NOMO-1 treated with dmso at 0.1 percent for 144 hours (cell line): ENCODE measurements around the gene SEMA5A.

Experiments used
- DNase-seq: peaks from one replicate; lab custom pipeline; 2025; ENCODE audit not compliant: unreplicated experiment; lab: John Stamatoyannopoulos, UW

SEMA5A gene

DNA sequence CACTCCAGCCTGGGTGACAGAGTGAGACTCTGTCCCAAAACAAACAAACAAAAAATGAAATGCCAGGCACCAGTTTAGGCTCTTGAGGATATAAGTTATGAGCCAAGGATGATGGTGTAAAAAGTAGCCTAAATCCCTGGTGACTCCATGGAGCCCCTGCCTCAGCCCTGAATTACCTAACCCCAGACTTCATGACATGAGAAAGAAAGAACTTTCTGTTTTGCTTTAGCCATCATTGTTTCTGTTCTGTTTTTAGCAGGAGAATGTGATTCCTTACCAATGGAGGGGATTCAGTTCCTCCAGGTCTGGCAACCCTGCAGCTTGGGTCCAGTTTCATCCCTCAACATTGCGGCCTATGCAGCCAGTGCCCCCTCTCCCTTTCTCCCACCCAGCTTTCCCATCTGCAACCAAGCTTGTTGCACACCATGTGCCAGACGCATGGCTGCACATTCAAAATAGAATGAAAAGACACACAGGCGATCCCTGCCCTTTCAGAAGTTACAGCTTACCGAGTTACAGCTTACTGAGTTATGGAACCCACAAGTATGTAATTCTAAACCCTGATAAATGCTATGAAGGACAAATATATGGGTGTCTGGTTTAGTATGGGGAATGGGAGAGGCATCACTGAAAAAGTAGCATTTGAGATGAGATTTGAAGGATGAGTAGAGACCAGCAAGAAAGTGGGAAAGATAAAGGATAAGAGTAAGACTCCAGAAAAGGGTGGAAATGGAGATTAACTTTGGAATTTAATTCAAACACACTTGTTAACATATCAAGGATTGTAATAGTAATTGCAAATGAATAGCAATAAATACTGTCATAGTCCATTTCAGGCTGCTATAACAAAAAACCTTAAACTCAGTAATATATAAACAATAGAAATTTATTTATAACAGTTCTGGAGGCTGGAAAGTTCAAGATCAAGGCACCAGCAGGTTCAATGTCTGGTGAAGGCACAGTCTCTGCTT is 6.0 kb upstream of the SEMA5A start:
- DNase-seq: no peak

DNA sequence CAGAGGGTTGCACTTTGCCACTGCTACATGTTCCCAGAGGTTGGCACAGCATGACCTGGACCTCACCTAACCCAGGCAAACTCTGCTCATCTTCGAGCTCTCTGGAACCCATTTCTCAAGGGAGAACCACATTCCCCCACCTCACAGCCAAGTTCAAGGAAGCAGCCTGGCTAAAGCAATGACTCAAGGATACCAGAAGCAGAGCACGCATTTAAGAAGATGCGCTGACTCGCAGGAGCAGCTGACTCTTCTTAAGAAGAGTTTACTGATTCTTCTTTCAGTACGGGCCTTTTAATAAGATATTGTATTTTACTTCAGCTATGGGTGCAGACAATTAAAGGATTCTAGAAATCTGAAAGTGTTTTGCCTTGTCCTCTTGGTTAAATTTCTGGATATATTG is 4.1 kb upstream of the SEMA5A start:
- no peak for DNase-seq

DNA sequence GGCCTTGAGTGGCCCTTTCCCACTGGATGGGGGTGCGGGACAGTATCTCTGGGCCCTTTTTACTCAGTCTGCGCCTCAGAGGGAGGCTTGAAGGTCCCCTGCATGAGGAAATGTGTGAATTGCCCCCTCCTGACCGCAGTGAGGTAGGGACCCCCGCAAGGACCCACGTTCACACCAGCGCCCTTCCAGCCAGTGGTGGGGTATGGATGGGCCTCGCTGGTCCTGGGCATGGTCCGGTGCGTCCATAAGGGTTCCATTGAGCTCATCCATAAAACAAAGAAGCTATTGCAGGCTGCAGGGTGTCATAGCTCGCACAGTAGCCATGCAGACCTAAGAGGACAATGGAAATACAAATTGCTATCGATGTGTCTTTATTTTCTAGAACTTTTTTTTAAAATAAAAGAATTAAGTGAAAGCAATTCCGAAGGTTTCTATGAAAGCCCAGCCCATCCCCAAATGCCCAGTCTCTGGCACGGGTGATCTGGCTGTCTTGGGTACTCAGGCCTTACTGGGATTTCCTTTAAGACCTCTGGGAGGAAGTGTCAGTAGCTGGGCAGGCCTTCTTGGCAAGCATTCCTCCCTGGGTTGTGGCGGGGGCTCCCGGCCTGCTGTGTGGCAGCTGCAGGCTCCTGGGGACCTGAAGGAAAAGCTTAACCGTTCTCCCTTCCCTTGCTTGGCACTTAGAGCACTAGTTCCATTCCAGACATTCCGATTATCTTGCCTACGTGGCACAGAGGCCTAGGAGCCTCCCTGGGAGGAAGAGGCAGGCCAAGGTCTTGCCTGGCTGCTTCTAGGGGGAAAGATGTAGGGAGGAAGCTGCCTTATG is 1.5 kb upstream of the SEMA5A start:
- no peak for DNase-seq

DNA sequence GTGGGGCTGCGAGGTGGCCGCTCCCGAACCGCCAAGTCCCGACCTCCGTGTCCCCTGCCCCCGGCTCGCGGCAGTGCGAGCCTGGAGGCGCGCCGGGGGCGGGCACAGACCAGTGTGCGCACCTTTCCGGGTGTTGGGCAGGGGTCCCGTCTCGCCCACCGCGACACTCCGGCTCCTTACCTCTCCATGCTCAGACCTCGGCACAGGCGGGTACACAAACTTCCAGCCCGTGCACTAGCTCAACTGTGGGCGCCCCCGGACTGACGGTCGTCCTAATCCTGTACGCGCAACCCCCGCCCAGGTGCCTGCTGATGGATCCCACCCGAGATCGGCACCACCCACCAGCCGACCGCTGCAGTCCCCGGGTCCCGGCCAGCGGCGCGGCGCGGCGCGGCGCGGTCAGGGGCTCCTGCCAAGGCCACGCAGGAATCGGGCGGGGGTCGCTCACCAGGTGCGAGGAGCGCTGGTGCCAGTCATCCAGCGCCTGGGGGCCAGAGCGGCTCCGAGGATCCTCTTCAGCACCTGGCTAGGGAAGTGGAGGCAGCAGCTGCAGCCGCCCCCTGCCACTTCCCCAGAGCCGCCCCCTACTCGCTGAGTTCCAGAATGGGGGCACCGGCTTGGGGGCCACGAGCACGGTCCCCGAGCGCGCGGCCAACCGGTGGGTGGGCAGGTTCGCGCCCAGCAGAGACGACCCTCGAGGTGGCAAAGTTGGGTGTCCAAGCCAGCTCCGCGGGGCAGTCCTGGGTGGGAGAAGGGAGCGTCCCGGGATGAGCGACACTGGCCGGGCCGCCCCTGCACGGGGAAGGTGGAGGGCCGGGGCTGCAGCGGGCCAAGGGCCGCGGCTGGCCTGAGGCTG is 511 bp downstream of the SEMA5A start:
- no peak for DNase-seq

DNA sequence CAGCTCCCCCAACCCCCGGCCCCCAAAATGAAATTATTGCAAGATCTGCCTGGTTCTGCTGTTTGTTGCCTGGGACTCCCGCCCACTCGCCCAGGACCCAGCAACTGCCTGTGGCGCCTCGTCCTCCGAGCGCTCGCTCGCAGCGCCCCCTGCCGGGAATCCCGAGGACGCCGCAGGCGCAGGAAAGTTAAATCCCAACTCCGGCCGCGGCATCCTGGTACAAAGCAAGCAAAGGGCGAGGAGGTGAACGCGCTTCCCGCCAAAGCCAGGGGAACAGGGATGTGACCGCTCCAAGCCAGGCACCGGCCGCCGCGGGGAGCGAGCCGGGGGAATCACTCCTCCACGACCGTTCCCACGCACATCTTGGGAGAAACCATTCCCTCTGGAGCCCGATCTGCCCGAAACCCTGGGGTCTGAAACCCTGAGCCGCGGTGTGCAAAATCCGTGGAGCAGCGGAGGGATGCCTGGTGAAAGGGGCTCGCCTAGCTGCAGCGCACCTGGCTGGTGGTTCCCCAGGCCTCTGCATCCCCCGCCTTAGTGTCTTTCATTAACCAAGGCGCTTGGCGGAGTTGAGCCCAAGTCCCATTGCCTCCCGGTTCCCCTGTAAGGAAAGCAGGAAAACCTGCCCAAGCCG is 1.3 kb downstream of the SEMA5A start:
- no peak for DNase-seq

DNA sequence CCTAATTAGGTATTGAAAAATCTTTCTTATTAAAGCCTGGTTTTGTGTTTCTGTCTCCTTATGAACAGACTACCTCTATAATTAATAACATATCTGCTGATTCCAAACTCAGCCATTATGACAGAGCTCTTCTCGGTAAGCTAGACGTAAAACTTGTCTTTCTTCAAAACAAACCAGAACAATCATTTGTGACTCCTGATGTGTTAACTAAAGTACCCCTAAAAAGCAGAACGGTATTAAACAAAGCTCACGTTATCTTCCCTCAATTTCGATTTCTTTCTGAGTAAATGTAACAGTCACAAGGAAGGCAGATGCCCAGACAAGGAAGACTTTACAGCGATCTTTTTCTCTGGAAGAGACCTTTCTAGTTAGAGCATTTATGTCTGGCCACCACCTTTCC is 1.8 kb downstream of the SEMA5A start:
- DNase-seq: no peak

DNA sequence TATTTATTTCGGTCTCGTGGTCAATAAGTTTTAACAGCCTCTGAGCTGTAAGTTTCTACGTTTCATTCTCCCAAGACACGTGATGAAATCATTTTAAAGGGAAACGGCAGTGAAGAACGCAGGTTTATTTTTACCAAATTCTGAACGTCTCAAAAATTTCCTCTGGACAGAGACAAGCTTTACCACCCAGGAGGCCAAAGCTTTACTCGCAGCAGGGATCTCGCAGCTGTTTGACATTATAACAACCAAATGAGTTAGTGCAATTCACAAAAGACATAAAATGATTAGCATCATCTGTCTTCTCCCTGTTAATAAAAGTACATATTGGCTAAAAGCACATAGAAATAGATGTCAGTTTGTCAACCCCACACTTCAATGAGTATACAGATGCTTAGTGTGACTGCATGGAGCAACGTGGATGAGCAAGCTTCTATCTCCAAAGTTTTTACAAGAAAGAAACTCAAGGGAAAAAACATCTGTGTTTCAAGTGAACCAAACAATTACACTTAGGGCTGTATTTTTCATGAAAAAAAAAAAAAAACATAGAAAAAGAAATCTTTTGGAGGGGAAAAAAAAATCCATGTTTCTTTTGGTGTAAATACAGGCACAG is 2.5 kb downstream of the SEMA5A start:
- no peak for DNase-seq

DNA sequence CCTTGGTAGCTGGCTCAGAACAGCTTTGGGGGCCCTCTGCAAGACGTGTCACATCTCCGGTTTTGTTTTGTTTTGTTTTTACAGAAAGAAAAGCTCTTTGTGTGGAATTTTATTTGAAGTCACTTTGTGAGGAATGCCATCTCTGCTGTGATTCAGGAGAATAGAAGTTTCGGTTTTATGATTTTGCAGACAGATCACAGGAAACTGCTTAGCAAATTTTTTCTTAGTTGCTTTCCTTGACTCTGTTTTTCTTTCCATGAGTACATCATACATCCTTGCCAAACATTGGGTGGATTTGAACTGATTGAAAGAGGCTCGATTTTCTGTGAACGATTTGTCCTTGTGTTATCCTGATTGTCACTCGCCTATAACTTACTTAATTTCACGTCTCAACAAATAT is 5.1 kb downstream of the SEMA5A start:
- DNase-seq: no peak

DNA sequence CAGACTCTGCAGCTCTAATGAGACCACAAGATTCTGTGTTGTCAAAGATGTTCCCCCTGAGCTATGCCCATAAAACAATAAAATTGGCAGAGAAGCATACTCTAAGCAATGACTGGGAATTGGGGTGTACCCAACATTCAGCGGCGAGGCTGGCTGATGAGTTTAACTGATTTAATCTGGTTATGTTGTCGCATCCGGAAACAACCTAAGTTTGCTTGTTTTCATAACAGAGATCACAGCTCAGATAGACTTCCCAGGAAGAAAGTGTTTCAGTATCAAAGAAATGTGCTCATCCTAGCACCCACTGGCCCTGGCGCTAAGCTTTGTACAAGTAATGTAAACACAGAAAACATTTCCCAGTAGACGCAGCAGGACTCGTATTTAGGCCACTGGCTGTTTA is 7.4 kb downstream of the SEMA5A start:
- no peak for DNase-seq

DNA sequence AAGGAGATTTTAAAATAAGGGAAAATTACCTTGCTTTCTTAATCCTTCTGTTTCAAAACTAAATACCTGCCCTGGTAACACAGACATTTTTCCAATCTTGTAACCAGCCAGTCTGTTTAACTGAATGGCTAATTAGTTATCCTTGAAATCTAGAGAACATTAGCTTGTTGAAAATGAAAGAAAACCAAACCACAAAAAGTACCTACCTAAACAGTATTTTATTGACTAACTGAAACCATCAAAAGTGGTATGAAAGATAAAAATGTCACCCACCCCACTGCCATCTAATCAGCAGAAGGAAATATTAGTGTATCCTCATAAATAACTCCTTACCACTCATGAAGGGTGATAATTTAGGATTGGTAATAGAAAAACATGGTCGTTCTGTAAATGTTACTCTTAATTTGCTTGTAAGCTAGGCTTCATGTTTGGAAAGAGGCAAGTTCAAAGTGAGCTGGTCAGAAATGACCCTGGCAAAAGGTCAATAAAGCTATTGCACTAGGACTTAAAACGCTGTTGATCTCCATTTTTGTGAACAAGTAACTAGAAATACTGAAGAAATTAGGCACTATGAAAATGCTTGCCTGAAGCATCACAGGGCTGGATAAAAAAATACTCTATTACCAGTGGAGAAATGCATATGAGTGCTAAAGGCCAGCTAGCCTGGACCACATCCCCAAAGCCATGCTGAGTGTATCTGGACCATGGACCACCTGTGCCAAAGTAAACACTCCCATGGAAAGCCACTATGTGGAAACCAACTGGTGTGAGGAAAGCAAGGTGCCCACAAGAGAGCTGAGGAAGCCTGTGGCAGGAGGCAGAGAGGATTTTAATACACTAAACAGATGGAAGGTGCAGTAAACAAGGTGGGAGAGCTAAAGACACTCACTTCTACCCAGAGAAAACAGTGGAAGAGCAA is 8.4 kb downstream of the SEMA5A start:
- DNase-seq: no peak

DNA sequence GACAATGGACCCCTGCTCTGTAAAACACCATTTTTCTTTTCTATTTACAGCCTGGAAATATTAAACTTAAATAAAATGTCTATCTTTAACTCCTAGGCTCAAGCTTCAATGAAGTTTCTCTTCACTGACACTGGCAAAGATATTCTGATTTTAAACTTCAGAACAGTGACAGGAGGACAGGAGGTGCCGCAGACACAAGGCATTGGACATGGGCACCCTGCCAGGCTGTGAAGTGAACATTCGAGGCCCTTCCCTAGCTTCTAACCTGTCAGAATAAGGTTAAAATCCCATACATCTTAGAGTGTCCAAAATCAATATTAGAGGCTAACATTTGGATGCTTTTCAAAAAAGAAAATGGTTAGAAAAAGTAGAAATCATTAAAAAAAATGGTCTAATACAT is 9.2 kb downstream of the SEMA5A start:
- DNase-seq: no peak

DNA sequence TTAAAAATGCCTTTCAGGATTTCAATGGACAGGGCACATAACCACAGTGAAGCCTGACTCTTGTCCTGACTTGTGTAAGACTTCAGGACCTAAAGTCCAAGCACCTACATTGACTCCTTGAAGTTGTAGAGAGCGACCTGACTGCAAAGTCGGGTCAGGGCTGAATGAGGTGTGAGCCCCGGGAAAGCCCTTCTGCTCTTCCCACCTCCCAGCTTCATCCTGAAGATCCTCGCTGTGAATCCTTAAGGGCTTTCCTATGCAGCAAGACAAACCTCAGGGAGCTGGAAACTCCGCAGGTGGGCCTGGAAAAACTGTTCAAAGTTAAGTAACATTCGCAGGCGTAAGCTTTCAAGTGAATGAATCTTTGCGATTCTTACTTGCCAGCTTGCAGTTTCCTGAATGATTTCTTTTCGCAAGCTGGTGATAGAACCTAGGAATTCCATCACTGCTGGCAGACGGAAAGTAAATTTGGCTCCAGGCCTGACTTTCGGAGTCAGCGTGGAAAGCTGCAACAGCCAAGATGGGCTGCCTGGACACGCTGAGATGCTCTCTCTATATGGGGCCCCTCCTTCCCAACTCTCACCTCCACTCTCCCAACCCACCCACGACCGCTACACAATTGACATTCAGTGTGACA is 10.9 kb downstream of the SEMA5A start:
- DNase-seq: no peak

DNA sequence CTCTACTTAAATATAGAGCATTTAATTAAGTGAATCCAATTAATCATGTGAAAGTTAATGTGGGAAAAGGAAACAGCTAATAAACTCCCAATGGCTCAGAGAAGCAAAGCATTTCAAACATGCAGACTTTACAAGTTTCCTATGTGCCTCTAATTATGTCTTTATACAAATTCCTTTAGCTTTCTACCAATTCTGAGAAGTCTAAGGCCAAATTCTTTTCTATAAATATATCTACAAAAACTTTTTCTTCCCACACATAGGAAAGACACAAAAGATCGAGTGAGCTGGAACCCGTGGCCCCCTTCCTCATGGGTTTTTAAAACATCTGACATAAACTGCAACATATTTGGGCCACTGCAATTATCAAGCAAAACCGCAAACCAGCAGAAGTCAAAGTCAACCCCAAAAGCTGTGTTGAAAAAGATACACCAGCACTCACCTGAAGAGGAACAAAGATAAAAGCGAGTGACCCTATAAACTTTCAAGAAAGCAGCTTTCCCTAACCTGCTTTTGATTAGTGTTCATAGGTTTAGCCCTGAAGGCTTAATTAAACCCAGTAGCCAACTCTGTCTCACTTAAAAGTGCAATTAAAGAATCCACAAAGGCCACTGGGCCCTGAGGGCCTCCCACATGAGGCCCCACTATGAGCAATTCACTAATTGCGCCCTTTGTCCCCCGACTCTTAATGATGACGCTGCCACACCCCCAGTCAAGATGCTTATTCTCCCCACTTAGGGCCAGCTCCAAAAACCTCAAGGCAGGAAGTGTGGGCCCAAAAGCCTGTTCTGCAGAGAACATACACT is 12.1 kb downstream of the SEMA5A start:
- no peak for DNase-seq

DNA sequence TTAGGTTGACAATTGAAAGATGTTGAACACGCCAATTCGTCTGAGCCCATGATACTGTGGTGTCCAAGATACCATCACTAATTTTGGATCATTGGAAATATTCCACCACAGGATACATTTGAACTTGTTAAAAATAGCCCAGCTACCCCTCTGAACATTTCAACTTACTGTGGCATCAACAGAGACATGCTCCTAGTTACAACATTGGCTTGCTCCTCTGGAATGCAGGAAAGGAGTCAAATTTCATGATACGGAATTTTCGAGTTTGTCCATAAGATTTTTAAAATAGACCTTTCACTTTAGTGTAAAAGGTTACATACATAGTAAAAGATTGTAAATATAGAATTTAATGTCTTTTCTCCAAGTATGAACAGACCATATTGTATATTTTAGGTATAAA is 12.8 kb downstream of the SEMA5A start:
- DNase-seq: no peak

DNA sequence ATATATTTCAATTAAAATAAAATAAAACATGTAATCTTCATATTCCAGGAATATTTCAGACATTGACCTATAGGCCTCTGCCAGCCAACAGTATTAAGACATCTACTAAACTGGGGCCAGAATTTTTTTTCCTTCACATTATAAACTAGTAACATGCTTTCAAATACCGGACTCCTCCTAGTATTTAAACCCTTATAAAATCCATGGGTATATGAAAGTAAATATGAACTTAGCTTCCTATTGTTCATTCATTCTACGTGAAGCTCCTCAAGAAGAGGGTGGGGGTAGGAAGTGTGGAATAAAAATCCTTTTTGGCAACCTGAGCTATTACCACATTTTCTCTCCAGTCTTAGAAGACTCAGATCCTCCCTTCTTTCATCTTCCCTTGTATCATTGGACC is 16.4 kb downstream of the SEMA5A start:
- DNase-seq: no peak

DNA sequence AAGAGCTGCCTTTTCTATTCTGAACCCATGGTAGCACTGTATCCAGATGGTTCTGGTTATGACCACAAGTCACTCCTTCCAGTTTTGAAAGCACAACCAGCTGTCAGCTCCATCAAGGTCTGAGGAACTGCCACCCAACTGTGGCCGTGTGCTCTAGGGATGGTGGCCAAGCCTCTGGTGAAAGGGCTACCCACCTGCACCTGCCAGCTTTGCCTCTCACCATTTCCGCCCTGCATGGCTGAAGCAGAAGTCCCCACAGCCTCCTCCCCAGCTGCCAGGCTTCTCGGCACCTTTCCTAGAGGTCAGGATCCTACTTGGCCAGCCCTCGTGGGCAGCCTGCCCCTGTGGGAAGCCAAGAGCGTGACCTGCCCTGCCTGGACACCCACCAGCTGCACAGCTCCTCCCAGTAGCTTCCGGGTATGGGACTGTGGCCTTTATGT is 16.8 kb downstream of the SEMA5A start:
- DNase-seq: no peak

DNA sequence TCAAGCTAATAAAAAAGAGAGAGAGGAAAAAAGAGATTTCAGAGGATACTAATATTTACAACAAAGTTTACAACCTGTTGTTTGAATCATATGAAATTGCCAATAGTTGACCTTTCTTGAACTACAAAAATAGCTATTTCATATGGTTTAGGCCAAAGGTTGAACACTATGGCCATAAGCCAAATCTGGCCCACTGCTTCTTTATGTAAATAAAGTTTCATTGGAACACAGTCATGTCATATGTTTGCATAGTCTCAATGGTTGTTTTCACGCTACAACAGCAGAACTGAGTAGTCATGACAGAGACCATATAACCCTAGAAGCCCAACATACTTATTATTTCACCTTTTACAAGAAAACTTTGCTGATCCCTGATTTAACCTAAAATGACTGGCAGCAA is 20.9 kb downstream of the SEMA5A start:
- DNase-seq: no peak
